HT-29 (cell line): ENCODE results near the gene IL36RN. TPM values are rescaled to one million over a fixed set of nuclear protein-coding genes. Genes with fewer than 3 reads are reported as not detected.

Experiments
- DNase-seq: peaks from one replicate; pipeline ENCODE4 v3.0.0-alpha.2; 2015; ENCODE audit warnings: low spot score
- total RNA-seq: library from RNA; depleted of rRNA; stranded (reverse); fragments of >200 nt; shearing (Covaris generic); gene quantifications from 2 replicates; pipeline ENCODE4 v1.2.3, GENCODE V29; 2014

The IL36RN gene
- total RNA-seq, 1 experiment from 2014 or later, result 1.4 TPM

DNA sequence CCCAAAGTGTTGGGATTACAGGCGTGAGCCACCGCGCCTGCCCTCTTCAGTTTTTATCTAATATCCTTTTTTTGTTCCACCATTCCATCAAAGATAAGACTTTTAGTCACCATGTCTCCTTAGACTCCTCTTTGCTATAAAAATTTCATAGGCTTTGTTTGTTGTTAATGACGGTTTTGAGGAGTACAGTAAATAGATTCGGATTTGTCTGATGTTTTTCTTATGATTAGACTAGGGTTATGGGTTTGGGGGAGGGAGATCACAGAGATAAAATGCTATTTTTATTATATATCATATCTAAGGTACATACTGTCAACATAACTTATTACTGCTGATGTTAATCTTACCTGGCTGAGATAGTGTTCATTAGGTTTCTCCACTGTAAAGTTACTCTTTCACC lies 12.5 kb upstream of the IL36RN start:
- no peak for DNase-seq

DNA sequence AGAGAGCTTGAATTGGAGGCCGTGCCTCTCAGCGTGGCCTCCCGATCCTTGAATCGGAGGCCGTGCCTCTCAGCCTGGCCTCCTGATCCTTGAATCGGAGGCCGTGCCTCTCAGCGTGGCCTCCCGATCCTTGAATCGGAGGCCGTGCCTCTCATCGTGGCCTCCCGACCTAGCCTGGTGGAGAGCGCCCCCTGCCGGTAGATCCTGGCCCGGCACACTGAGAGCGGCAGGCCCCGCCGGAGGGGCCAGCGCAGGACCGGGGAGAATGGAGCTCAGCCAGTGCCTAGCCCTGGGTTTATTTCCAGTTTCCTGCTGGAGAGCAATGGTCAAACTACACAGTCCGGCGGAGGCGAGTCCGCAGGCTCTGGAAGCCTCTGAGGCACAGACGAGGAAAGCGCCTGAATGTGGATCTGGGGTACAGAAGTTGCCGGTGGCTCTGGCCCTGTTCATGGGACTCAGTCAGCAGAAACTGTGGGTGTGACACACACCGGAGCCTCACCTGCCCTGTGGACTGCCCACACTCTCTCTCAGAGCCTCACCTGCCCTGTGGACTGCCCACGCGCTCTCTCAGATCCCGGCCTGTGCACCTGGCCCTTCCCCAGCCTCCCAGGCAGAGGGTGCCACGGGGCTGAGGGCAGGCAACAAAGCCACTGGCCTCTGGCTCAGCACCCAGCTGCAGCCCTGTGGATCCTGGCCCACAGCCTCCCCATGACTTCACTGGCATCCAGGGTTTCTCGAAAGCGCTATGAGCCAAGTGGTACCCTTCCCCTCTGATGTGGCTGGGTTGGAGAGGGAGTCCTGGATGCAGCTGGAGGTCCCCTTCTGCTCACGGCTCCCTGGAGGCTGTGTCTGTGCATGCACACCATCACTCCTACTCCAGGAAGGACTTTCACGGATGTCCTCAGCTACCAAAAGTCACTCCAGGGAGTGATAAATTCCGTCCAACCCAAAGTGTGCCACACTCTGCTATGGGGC lies 7.8 kb upstream of the IL36RN start:
- DNase-seq, result no peak

DNA sequence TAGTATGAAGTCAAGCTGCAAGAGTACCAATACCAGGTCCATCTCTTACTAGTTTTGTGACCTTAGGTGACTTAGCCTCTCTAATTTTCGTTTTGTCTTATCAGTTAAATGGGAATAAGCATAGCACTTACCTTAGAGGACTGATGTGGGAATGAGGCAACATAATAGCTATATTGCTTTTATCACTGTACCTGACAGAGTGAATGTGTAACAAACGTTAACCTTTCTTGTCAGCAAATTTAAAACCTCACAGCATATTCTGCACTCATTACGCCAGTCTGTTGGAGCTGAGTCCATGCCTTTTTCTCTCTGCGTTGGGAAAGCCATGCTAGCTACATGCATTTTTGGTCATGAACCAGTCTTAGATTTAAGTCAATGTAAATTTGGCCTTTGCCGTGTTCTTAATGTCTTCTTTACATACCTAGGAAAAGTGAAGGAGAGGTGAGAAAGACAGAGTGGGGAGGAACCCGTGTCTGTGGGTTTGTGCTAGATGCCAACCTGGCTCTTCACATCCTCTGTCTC lies 6.5 kb upstream of the IL36RN start, which contains the start of gene IL36B:
Gene IL36B (minus strand): TSS at position 472 of the 522 bp plus-strand sequence.
- no peak for DNase-seq

DNA sequence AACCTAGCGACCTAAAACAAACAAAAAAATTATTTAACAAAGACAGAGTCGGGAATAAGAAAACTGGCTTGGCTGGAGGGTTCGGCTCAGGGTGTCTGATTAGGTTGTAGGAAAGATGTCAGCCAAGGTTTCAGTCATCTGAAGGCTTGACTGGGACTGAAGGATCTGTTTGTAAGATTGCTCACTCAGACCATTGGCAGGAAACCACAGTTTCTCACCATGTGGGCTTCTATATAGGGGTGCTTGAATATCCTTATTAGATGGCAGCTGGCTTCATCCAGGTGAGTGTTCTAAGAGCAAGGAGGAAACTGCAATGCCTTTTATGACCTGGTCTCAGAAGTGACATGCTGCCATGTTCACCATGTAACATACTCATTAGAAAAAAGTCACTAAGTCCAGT lies 5.3 kb upstream of the IL36RN start:
- DNase-seq, result no peak

DNA sequence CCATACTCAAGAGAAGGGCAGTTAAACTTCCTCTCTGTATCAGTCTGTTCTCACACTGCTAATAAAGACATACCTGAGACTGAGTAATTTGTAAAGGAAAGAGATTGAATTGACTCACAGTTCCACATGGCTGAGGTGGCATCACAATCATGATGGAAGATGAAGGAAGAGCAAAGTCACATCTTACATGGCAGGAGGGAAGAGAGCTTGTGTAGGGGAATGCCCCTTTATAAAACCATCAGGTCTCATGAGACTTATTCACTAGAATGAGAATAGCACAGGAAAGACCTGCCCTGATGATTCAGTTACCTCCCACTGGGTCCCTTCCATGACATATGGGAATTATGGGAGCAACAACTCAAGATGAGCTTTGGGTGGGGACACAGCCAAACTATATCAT lies 4.9 kb upstream of the IL36RN start:
- no peak for DNase-seq

DNA sequence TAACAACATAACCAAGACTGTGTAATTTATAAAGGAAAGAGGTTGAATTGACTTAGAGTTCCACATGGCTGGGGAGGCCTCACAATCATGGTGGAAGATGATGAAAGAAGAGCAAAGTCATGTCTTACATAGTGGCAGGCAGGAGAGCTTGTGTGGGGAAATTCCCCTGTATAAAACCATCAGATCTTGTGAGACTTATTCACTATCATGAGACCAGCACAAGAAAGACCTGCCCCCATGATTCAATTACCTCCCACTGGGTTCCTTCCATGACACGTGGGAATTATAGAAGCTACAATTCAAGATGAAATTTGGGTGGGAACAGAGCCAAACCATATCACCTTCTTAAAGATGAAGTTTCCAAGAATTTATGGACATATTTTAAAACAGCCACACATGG lies 2.5 kb upstream of the IL36RN start:
- DNase-seq, result no peak

DNA sequence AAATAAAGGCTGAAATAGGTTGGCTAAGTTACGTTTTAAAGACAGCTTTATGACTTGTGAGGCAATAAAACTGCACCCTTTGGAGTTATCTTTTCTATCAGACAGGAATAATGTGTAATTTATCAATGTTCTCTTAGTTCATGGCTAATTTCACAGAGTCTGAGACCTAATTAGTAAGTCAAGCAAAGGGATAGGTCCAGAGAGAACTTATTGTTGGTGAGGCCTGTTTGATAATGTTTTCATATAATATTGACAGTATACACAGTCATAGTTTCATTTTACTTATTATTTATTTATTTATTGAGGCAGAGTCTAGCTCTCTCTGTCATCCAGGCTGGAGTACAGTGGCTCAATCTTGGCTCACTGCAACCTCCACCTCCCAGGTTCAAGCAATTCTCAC lies 1.9 kb upstream of the IL36RN start:
- DNase-seq, result peak; percentile 47

DNA sequence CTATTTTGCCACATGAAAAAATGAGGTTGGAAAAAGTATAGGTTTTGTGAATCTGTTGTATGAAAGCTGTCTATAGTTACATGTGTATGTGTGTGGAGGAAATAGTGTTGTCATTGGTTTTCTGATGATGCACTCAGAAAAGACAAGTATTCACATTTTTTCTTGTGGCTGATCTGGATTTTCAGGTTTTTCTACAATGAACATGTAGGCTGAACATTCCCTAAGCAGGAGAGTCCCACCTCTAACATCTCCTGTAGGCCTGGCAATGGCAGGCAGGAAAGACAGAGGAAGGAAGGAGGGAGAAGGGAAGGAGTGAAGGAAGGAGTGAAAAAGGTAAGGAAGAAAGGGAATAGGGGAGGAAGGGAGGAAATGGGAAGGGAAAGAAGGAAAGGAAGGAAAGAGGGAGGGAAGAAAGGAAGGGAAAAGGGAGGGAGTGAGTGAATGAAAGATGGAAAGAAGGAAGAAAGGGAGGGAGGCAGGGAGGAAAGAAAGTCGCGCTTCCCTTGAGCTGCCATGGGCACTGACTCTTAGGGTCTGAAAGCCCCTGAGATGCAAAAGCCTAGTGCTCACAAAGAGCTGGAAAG lies 495 bp upstream of the IL36RN start:
- peak; percentile 56 for DNase-seq

DNA sequence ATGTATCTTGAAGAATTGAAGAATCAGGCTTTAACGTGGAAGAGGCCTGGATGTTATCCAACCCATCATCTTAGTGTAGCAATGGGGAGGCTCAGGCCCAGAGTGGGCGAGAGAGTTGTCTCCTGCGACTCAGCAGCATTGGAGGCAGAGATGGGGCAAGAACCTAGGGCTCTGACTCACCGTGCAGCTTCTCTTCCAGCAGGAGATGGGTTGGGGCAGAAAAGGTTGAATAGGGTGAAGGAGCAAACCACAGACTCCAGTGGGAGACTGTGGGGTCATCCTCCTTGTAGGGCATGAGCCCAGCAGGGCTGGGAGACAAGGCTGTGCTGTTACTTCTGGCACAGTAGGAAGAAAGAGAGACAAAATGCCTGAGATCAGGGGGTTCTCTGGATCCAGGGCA lies 1.4 kb downstream of the IL36RN start:
- DNase-seq, result no peak

DNA sequence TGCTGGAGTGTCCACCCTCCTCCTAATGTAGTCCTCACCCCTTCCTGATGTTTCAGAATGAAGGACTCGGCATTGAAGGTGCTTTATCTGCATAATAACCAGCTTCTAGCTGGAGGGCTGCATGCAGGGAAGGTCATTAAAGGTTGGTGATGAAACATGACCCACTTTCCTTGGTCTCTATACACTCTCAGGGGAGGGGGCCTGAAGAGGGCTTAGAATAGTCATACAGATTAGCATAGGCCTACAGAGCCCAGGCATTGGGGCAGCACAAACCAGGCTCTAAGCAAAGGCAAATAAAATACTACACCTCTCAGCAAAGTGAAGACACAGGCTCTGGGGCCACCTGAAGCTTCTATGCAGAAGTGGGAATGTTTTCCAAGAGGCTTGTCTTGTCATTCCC lies 1.8 kb downstream of the IL36RN start:
- no peak for DNase-seq

DNA sequence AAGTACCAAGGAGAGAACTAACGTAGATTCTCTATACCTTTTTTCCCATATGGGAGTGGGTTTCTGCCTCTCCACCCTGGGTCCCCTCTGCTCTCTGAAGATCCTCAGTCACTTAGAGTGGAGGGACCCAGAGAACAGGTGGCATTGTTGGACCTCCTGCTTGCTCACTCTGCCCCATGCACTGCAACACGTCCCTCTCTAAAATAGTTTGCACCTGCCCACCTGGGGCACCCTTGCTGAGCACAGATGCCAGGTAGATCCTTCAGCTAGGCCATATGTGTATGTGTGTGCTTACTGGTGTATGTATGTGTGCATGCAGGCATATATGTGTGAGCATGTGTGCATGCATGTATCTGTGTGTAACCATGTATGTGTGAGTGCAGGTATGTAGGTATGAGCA lies 2.2 kb downstream of the IL36RN start:
- DNase-seq, result no peak

DNA sequence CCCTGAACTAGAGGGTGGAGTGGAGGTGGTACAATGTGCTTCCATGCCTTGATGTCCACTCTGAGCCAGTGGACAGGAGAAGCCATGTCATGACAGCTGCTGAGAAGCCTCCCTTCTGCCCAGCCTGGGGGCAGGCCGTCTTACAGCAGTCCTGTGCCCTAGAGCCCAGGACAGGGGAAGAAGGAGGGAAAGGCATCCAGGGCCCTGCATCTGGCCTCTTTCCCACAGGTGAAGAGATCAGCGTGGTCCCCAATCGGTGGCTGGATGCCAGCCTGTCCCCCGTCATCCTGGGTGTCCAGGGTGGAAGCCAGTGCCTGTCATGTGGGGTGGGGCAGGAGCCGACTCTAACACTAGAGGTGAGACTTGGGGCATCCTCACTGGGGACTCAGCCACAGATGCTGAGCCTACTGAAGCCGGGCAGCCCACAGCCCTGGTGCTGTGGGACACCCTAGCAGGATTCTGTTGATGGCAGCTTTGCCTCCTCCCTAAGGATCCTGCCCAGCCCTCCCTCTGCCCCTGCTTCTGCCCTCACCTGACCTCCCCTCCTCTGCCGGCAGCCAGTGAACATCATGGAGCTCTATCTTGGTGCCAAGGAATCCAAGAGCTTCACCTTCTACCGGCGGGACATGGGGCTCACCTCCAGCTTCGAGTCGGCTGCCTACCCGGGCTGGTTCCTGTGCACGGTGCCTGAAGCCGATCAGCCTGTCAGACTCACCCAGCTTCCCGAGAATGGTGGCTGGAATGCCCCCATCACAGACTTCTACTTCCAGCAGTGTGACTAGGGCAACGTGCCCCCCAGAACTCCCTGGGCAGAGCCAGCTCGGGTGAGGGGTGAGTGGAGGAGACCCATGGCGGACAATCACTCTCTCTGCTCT lies 3.1 kb downstream of the IL36RN start:
- DNase-seq, result no peak

DNA sequence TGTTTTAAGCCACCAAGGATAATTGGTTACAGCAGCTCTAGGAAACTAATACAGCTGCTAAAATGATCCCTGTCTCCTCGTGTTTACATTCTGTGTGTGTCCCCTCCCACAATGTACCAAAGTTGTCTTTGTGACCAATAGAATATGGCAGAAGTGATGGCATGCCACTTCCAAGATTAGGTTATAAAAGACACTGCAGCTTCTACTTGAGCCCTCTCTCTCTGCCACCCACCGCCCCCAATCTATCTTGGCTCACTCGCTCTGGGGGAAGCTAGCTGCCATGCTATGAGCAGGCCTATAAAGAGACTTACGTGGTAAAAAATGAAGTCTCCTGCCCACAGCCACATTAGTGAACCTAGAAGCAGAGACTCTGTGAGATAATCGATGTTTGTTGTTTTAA lies 5.3 kb downstream of the IL36RN start:
- DNase-seq, result no peak

DNA sequence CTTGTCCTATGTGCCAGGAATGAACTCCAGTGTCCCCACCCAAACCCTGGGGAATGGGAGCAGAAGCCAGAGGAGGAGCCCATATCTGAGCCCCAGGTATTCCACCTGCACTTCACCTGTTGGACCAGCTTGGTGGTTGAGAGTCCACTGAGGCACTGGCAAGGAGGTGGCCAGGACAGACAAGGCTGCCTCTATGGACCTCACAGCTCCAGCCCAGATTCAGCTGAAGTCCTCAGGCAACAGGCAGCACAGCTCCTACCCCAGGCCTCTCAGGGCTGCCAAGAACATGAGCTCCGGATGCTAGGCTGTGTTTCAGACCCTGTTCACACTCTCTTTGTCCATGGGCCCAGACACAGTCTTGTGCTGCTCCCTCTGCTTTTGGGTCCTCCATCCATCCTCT lies 5.9 kb downstream of the IL36RN start:
- no peak for DNase-seq

DNA sequence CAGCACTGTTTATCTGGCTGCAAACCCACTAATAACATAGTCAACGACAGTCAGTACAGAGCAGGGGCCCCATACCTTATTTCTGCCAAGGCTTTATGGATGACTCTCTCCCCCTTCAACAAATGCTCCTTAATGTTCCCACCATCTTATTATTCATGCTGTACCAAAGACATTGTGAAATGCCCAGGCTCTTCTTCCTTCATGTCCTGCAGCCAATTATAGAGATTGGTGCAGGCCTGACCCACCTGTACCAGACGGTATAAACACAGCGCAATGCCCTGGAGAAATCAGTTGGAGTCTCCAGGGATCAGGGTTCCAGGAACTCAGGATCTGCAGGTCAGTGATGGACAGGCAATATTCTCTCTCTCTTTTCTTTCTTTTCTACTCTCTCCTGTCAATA lies 8.7 kb downstream of the IL36RN start, which contains the start of gene IL1F10:
Gene IL1F10 (plus strand): TSS at position 290 of the 400 bp plus-strand sequence. CDS start 4,769 bp downstream, outside the sequence.
- no peak for DNase-seq

DNA sequence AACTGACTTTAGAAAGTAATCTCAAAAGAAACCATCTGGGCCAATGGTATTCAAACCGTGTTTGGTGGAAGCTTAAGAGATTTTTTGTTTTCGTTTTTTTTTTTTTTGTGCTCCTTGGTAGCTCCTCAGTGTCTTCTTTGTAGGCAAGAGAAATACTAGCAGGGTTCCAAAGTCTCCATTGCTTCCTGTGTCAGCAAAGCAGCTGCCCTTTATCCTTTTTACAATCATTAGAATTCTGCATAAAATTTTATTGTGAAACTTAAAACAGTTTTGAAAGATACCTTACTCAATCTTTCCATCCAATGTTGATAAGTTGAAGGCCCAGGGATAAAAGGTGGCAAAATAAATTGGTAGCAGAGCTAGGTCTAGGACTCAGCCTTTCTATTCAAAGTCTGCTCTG lies 9.3 kb downstream of the IL36RN start:
- no peak for DNase-seq

DNA sequence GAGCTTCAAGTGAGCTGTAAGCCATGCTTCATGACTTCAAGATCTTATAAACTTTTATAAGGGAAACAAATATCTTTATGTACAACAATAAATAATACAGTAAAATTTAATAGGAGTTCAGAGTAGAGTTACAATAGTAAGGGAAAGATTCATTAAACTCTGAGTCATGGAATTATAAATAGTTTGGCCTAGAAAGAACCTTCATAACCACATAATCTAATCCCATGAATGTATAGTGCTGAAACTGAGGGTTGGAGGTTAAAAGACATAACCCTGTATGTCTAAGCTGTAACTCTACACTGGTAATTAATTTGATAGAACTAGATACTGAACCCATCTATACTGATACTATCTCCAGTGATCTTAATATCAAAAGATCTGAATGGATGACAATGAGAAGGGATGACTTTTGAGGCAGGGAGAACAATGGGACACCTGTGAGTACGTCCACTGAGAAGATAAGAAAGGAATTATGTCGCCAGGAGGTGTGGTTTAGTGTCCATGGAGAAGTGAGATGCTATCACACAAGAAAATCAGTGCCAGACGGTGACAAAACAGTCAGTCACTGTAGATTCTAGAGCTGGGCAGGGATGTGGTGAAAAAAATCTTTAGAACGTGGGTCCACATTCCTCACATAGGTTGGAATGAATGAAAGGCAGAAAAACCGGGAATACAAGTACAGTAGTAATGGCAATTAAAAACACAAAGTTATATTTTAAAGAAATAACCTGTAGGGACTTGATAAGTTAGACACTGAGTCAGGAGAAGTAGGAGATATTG lies 9.9 kb downstream of the IL36RN start:
- peak; percentile 93 for DNase-seq

DNA sequence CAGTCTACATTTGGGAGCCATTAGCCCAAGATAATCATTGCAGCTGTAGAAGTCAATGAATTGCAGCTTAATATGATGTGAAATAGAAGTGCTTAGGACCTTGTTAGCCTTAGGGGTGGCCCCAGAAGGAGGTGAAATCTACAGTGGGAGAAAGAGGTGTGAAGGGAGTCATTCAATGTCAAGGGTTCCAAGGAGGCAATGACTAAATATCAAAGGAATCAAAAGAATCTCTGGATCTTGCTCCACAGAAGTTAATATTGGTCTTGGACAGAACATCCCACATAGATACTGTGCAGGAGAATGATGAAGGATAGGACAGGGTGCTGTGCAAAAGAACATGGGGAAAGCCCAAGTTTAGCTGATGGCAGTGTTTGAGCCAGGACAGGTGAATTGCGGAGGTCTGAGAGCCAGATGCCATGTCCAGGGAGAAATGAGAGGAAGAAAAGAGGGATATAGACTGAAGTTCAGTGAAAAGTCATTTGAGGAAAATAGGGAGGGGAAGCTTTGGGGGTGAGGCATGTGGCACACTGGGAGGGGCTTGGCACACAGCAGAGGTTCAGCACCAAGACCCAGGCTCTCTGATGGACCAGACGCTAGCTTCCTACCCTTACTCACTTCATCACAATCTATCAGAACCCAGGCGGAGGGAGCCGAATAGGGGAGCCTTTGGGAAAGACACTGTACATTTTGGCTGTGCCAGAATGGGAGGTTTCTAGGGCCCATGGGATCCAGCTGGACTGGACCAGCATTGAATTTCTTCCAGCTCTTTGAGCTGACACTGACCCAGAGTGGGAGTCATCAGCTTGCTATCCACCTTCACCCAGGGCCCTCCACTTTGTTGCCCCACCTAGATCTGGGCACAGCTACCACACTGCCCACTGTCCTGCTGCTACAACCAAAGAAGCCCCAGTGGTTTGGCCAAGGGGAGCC lies 10.9 kb downstream of the IL36RN start:
- DNase-seq, result no peak

DNA sequence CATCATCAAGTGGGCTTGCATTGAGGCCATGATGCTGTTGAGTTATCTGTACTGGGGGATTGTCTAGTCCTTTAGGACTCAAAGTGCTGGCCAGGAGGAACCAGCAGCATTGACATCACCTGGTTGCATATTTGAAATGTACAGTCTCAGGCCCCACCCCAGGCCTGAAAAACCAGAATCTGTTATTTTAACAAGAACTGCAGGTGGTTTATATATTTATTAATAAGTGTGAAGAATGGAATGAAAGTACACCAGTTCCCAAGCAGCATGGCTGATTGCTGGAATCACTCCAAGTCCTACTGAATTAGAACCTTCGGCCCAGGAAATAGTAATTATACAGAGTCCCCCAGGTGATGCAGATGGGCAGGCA lies 11.6 kb downstream of the IL36RN start:
- no peak for DNase-seq

DNA sequence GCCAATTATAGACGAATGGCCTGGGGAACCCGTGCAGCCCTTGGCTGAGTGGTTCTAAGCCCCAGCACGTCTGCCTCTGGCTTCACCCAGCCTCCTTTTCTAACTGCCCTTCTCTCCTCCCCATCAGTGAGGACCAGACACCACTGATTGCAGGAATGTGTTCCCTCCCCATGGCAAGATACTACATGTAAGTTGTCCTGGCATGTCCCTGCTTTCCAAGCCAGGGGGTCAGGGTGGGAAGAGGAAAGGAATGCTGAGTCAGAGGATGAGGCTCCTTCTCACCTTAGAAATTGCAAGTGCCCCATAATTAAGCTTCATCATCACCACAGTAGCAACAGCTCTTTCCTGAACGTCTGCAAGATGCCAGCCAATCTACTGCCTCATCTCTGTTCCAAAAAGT lies 13.6 kb downstream of the IL36RN start:
- no peak for DNase-seq
